Esophagus (tissue), 2 donors: ENCODE measurements around the gene EIF3A. TPM values are rescaled to one million over a fixed set of nuclear protein-coding genes. Genes with fewer than 3 reads are reported as not detected.

Experiments
- polyA plus RNA-seq, 2 donors: library from polyadenylated mRNA; stranded (reverse); fragments of 200-250 nt; gene quantifications; one replicate each; pipeline ENCODE4 v1.2.3, GENCODE V29; 2013
- donor health status: healthy with polysubstance abuse.
- donor health status: Bipolar disorder and iron deficiency.

Gene EIF3A
- polyA plus RNA-seq, 2 donors, result 32.3 to 51.0 TPM

Other genes starting within 250 kb of the EIF3A start
- gene NANOS1, start 51.1 kb downstream of the EIF3A start, polyA plus RNA-seq, result 1 to 10 TPM; 1.1 to 1.3 TPM
- 10 to 100 TPM; 20.4 to 26.2 TPM for gene DENND10, start 23.3 kb upstream of the EIF3A start, polyA plus RNA-seq
- gene SFXN4, start 84.9 kb upstream of the EIF3A start, polyA plus RNA-seq, result 10 to 100 TPM; 20.8 to 22.7 TPM
- 10 to 100 TPM; 40.8 to 82.2 TPM for gene PRDX3, start 98.0 kb upstream of the EIF3A start, polyA plus RNA-seq
- gene GRK5, start 126.8 kb upstream of the EIF3A start, polyA plus RNA-seq, result 1 to 10 TPM; 3.1 to 5.2 TPM